GM19351 (cell line): ENCODE results near the gene S100A12.

Experiments used
- ATAC-seq: cut with Tn5 transposase; IDR thresholded peaks from one replicate; pipeline ENCODE4 v1.9.1; 2021; ENCODE audit warnings: mild to moderate bottlenecking, moderate library complexity; ENCODE audit not compliant: unreplicated experiment

The S100A12 gene

GRCh38 chr1:153397051-153397923 is 21.9 kb upstream of the S100A12 start:
- ATAC-seq = no peak

GRCh38 chr1:153396461-153396860 is 21.0 kb upstream of the S100A12 start:
- ATAC-seq = no peak

GRCh38 chr1:153395776-153396175 is 20.4 kb upstream of the S100A12 start:
- no peak for ATAC-seq

GRCh38 chr1:153395136-153395685 is 19.8 kb upstream of the S100A12 start:
- ATAC-seq = no peak

GRCh38 chr1:153394391-153394790 is 19.0 kb upstream of the S100A12 start:
- ATAC-seq = no peak

- no peak for ATAC-seq
Measured at GRCh38 chr1:153393926-153394325, 18.5 kb upstream of the S100A12 start.

- no peak for ATAC-seq
Measured at GRCh38 chr1:153392822-153393221, 17.4 kb upstream of the S100A12 start.

- no peak for ATAC-seq
Measured at GRCh38 chr1:153392258-153392657, 16.8 kb upstream of the S100A12 start.

GRCh38 chr1:153390938-153391710 is 15.7 kb upstream of the S100A12 start, which contains the start of gene S100A8:
TSS of gene S100A8 (minus strand) at chr1:153391073. CDS start at chr1:153390535, 538 bp downstream.
- ATAC-seq = no peak

- no peak for ATAC-seq
Measured at GRCh38 chr1:153389973-153390879, 14.8 kb upstream of the S100A12 start.

- ATAC-seq = no peak
Measured at GRCh38 chr1:153389401-153389800, 14.0 kb upstream of the S100A12 start.

GRCh38 chr1:153387785-153388184 is 12.4 kb upstream of the S100A12 start:
- no peak for ATAC-seq

GRCh38 chr1:153387001-153387400 is 11.6 kb upstream of the S100A12 start:
- no peak for ATAC-seq

- no peak for ATAC-seq
Measured at GRCh38 chr1:153386500-153386901, 11.1 kb upstream of the S100A12 start.

GRCh38 chr1:153384958-153385580 is 9.6 kb upstream of the S100A12 start:
- no peak for ATAC-seq

GRCh38 chr1:153380711-153381110 is 5.3 kb upstream of the S100A12 start:
- ATAC-seq = no peak

- no peak for ATAC-seq
Measured at GRCh38 chr1:153379591-153379990, 4.2 kb upstream of the S100A12 start.

GRCh38 chr1:153374071-153374470 is 1.4 kb downstream of the S100A12 start:
- ATAC-seq = no peak

- no peak for ATAC-seq
Measured at GRCh38 chr1:153372571-153372970, 2.9 kb downstream of the S100A12 start.

- no peak for ATAC-seq
Measured at GRCh38 chr1:153371231-153371630, 4.2 kb downstream of the S100A12 start.
